A673 (cell line): Measurements from ENCODE around the gene OR4N5.

ENCODE experiments used
- CTCF ChIP-seq: fragments of 300-800, 200-600 bp; sonication (generic); conservative IDR thresholded peaks from 2 replicates; pipeline ENCODE4 v1.5.1; 2017; ENCODE audit warnings: low read depth, mild to moderate bottlenecking, antibody characterized with exemption, low read length, moderate library complexity, mixed read lengths
- EZH2 ChIP-seq: fragments of 200-600 bp; sonication (generic); IDR thresholded peaks from 2 replicates; pipeline ENCODE4 v1.6.1; 2017; ENCODE audit warnings: borderline replicate concordance, low read depth, mild to moderate bottlenecking, mixed read lengths, antibody characterized with exemption, low read length; ENCODE audit not compliant: poor library complexity, severe bottlenecking

DNA sequence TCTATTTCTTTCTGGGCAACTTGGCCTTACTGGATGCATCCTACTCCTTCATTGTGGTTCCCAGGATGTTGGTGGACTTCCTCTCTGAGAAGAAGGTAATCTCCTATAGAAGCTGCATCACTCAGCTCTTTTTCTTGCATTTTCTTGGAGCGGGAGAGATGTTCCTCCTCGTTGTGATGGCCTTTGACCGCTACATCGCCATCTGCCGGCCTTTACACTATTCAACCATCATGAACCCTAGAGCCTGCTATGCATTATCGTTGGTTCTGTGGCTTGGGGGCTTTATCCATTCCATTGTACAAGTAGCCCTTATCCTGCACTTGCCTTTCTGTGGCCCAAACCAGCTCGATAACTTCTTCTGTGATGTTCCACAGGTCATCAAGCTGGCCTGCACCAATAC, 5.3 kb downstream of the OR4N5 start:
- TF ChIP-seq CTCF (peak; percentile 23; the same call in 1 of the 2 replicates), EZH2 (no peak)
